ENCODE results near the gene ANKS3.

Gene ANKS3

GRCh38 chr16:4674926-4675530 is 59.0 kb downstream of the ANKS3 start:
- DNase-seq, result no peak

GRCh38 chr16:4673387-4674046 is 60.6 kb downstream of the ANKS3 start:
- peak in 21 of 56 donors; percentile 11 to 58 (median 31) for DNase-seq

GRCh38 chr16:4668313-4668960 is 65.6 kb downstream of the ANKS3 start:
- DNase-seq, result no peak

GRCh38 chr16:4667203-4667963 is 66.7 kb downstream of the ANKS3 start:
- peak in 15 of 56 donors; percentile 16 to 60 (median 31) for DNase-seq

- DNase-seq, result peak in 8 of 56 donors; percentile 9 to 51 (median 37)
Observed at GRCh38 chr16:4666537-4667202, 67.4 kb downstream of the ANKS3 start.

- DNase-seq, result peak in 1 of 56 donors; percentile 17
Observed at GRCh38 chr16:4664538-4665418, 69.3 kb downstream of the ANKS3 start.

- peak in 34 of 56 donors; percentile 5 to 68 (median 32) for DNase-seq
Observed at GRCh38 chr16:4663777-4664465, 70.2 kb downstream of the ANKS3 start.

- DNase-seq, result peak in 5 of 56 donors; percentile 10 to 50 (median 39)
Observed at GRCh38 chr16:4663465-4663776, 70.7 kb downstream of the ANKS3 start.

GRCh38 chr16:4661661-4662060 is 72.4 kb downstream of the ANKS3 start:
- DNase-seq, result peak in 22 of 56 donors; percentile 10 to 69 (median 37)

GRCh38 chr16:4660454-4661007 is 73.5 kb downstream of the ANKS3 start:
- DNase-seq, result peak in 41 of 56 donors; percentile 23 to 88 (median 63)

GRCh38 chr16:4659363-4660353 is 74.4 kb downstream of the ANKS3 start:
- DNase-seq, result no peak

- DNase-seq, result no peak
Observed at GRCh38 chr16:4656695-4657686, 77.1 kb downstream of the ANKS3 start.

GRCh38 chr16:4656221-4656620 is 77.8 kb downstream of the ANKS3 start:
- DNase-seq, result no peak

GRCh38 chr16:4655801-4656200 is 78.3 kb downstream of the ANKS3 start:
- DNase-seq, result no peak

GRCh38 chr16:4654964-4655590 is 79.0 kb downstream of the ANKS3 start:
- DNase-seq, result no peak
